H1 (cell line): ENCODE measurements around the gene ATP6V0A1. TPM values are rescaled to one million over a fixed set of nuclear protein-coding genes. Genes with fewer than 3 reads are reported as not detected.

Source experiments
- CTCF ChIA-PET: fragments of 300-600 bp; sonication (Branson Sonifier 250); formaldehyde crosslinking; loops from one replicate; lab custom pipeline; 2021; ENCODE audit not compliant: partially characterized antibody; lab: Charles Lee
- POLR2A ChIA-PET: fragments of 300-600 bp; sonication (Branson Sonifier 250); formaldehyde crosslinking; loops from one replicate; lab custom pipeline; 2021; ENCODE audit warnings: inconsistent platforms; ENCODE audit not compliant: partially characterized antibody; lab: Charles Lee
- DNase-seq, 2 experiments: peaks; one replicate each; pipeline versions ENCODE4 v3.0.0 to v3.0.0-alpha.2; 2010 to 2022; ENCODE audit warnings: low spot score in 2 of 2, low read depth in 1 of 2, mixed read lengths in 1 of 2
- FAIRE-seq: peaks from 2 replicates; lab custom pipeline; 2011; peaks lifted over from hg19 to GRCh38; lab: Jason Lieb, UNC
- H2AFZ ChIP-seq: 2 replicates; pipeline ENCODE4 v1.8.1; 2012; ENCODE audit warnings: low read length, inconsistent platforms
- H2AK5ac ChIP-seq: 2 replicates; pipeline ENCODE4 v1.6.1; 2013; ENCODE audit warnings: low read depth, low read length
- H2BK120ac ChIP-seq: replicated peaks from 2 replicates; pipeline ENCODE3; 2013; ENCODE audit warnings: low read depth, low read length, inconsistent platforms
- H2BK12ac ChIP-seq: 2 replicates; pipeline ENCODE4 v1.6.1; 2013; ENCODE audit warnings: low read depth, low read length
- H2BK15ac ChIP-seq: 2 replicates; pipeline ENCODE4 v1.6.1; 2013; ENCODE audit warnings: low read length
- H2BK20ac ChIP-seq: 2 replicates; pipeline ENCODE4 v1.6.1; 2013; ENCODE audit warnings: low read length
- H2BK5ac ChIP-seq: 2 replicates; pipeline ENCODE4 v1.6.1; 2013; ENCODE audit warnings: low read depth, low read length
- H3K14ac ChIP-seq: 2 replicates; pipeline ENCODE4 v1.6.1; 2013; ENCODE audit warnings: inconsistent platforms; ENCODE audit not compliant: insufficient read length
- H3K18ac ChIP-seq: 2 replicates; pipeline ENCODE4 v1.6.1; 2013; ENCODE audit warnings: low read length; ENCODE audit errors: extremely low read depth
- H3K23ac ChIP-seq: 2 replicates; pipeline ENCODE4 v1.6.1; 2013; ENCODE audit warnings: inconsistent platforms; ENCODE audit not compliant: insufficient read length
- H3K23me2 ChIP-seq: 2 replicates; pipeline ENCODE4 v1.6.1; 2013; ENCODE audit warnings: low read depth, low read length
- H3K27ac ChIP-seq: 2 replicates; pipeline ENCODE4 v1.6.1; 2011; ENCODE audit warnings: low read depth, low read length, inconsistent platforms
- H3K27me3 ChIP-seq, 4 experiments: replicated peaks in 1 of 4; 1 replicate in 1 of 4; 2 replicates in 3 of 4; pipeline versions ENCODE4 v1.6.1 to v1.8.1; 2011 to 2013; ENCODE audit warnings: low read length in 3 of 4, mild to moderate bottlenecking in 3 of 4, inconsistent platforms in 2 of 4, mixed read lengths in 2 of 4, moderate library complexity in 1 of 4; ENCODE audit not compliant: control insufficient read depth in 3 of 4, insufficient read depth in 3 of 4; ENCODE audit errors: extremely low read depth in 1 of 4
- H3K36me3 ChIP-seq, 4 experiments: 2 replicates each; pipeline versions ENCODE4 v1.6.1 to v1.8.1; 2011 to 2013; ENCODE audit warnings: mild to moderate bottlenecking in 4 of 4, low read length in 3 of 4, moderate library complexity in 2 of 4, control low read depth in 1 of 4, inconsistent platforms in 1 of 4; ENCODE audit not compliant: insufficient read depth in 4 of 4, control insufficient read depth in 2 of 4
- H3K4ac ChIP-seq: replicated peaks from 2 replicates; pipeline ENCODE3; 2013; ENCODE audit warnings: low read length, low read depth, mixed read lengths, inconsistent platforms; ENCODE audit not compliant: insufficient read length
- H3K4me1 ChIP-seq, 4 experiments: replicated peaks in 1 of 4; 1 replicate in 1 of 4; 2 replicates in 3 of 4; pipeline versions ENCODE4 v1.6.1 to v1.8.1; 2011 to 2013; ENCODE audit warnings: low read length in 3 of 4, inconsistent platforms in 2 of 4, mixed read lengths in 1 of 4; ENCODE audit not compliant: insufficient read depth in 4 of 4, control insufficient read depth in 3 of 4
- H3K4me2 ChIP-seq, 2 experiments: 2 replicates each; pipeline versions ENCODE4 v1.6.1 to v1.8.1; 2011 to 2013; ENCODE audit warnings: low read depth in 2 of 2, low read length in 2 of 2, control low read depth in 1 of 2, inconsistent platforms in 1 of 2, mild to moderate bottlenecking in 1 of 2; ENCODE audit not compliant: insufficient read depth in 1 of 2
- H3K4me3 ChIP-seq, 4 experiments: fragments of 200-600, 300-600 bp in 1 of 4; sonication (generic), shearing (Covaris generic), sonication (Bioruptor Twin) in 1 of 4; 2 replicates each; pipeline versions ENCODE4 v1.5.1 to v1.8.1; 2011 to 2016; ENCODE audit warnings: low read length in 4 of 4, low read depth in 3 of 4, control low read depth in 2 of 4, inconsistent platforms in 2 of 4, mild to moderate bottlenecking in 2 of 4, mixed read lengths in 1 of 4, moderate library complexity in 1 of 4; ENCODE audit not compliant: insufficient read depth in 2 of 4; ENCODE audit errors: extremely low read depth in 1 of 4
- H3K56ac ChIP-seq: replicated peaks from 2 replicates; pipeline ENCODE3; 2013; ENCODE audit warnings: low read depth, mild to moderate bottlenecking, mixed read lengths, low read length, inconsistent platforms; ENCODE audit not compliant: insufficient read length
- H3K79me1 ChIP-seq: 2 replicates; pipeline ENCODE4 v1.6.1; 2013; ENCODE audit warnings: low read depth, low read length, control low read depth
- H3K79me2 ChIP-seq, 2 experiments: 2 replicates each; pipeline versions ENCODE4 v1.6.1 to v1.8.1; 2012 to 2013; ENCODE audit warnings: low read length in 2 of 2, mild to moderate bottlenecking in 2 of 2, inconsistent platforms in 1 of 2; ENCODE audit not compliant: insufficient read depth in 2 of 2, control insufficient read depth in 1 of 2
- H3K9ac ChIP-seq, 4 experiments: replicated peaks in 1 of 4; 1 replicate in 1 of 4; 2 replicates in 3 of 4; pipeline versions ENCODE4 v1.6.1 to v1.8.1; 2011 to 2013; ENCODE audit warnings: low read depth in 3 of 4, low read length in 3 of 4, control low read depth in 2 of 4, mild to moderate bottlenecking in 2 of 4, moderate library complexity in 2 of 4, inconsistent platforms in 1 of 4; ENCODE audit errors: extremely low read depth in 1 of 4
- H3K9me3 ChIP-seq, 2 experiments: 2 replicates each; pipeline versions ENCODE4 v1.6.1 to v1.8.1; 2012 to 2013; ENCODE audit warnings: mild to moderate bottlenecking in 2 of 2, moderate library complexity in 2 of 2, control low read depth in 1 of 2, inconsistent platforms in 1 of 2, low read depth in 1 of 2, low read length in 1 of 2, mixed read lengths in 1 of 2; ENCODE audit not compliant: insufficient read depth in 2 of 2
- H4K20me1 ChIP-seq, 2 experiments: replicated peaks in 1 of 2; 2 replicates each; pipeline versions ENCODE3 to v1.8.1; 2011 to 2013; ENCODE audit warnings: inconsistent platforms in 2 of 2, low read length in 2 of 2, mild to moderate bottlenecking in 1 of 2; ENCODE audit not compliant: insufficient read depth in 2 of 2, control insufficient read depth in 1 of 2
- H4K5ac ChIP-seq: 2 replicates; pipeline ENCODE4 v1.6.1; 2013; ENCODE audit warnings: low read length, low read depth, mixed read lengths, inconsistent platforms; ENCODE audit not compliant: insufficient read length
- H4K8ac ChIP-seq: 2 replicates; pipeline ENCODE4 v1.8.0; 2013; ENCODE audit warnings: mild to moderate bottlenecking, moderate library complexity, low read length, inconsistent platforms; ENCODE audit not compliant: insufficient read depth; ENCODE audit errors: extremely low read depth
- H4K91ac ChIP-seq: replicated peaks from 2 replicates; pipeline ENCODE3; 2013; ENCODE audit warnings: low read length, mixed read lengths, inconsistent platforms; ENCODE audit not compliant: insufficient read length
- FOSL1 ChIP-seq: IDR thresholded peaks from 2 replicates; pipeline ENCODE4 v1.6.1; 2011; ENCODE audit warnings: mild to moderate bottlenecking, low read depth, low read length, moderate library complexity; ENCODE audit not compliant: insufficient read depth
- SRF ChIP-seq: IDR thresholded peaks from 2 replicates; pipeline ENCODE4 v1.6.1; 2011; ENCODE audit warnings: mild to moderate bottlenecking, low read depth, low read length, moderate library complexity
- SUZ12 ChIP-seq: fragments of 200-600 bp; sonication (generic); IDR thresholded peaks from 2 replicates; pipeline ENCODE4 v1.6.1; 2012; ENCODE audit warnings: mild to moderate bottlenecking, inconsistent platforms, low read length, moderate library complexity, mixed read lengths
- WGBS, 2 experiments: shearing (Covaris generic) in 1 of 2; methylation state at CpG; one replicate each; pipeline versions ENCODE4 v1.1.6 to v1.1.7; 2013 to 2015; ENCODE audit warnings: low lambda C conversion rate in 2 of 2, mixed read lengths in 2 of 2, inconsistent platforms in 1 of 2, low coverage in 1 of 2, missing lambda C conversion rate in 1 of 2; ENCODE audit not compliant: insufficient replicate concordance in 2 of 2, insufficient coverage in 1 of 2, insufficient read length in 1 of 2; ENCODE audit errors: extremely low coverage in 1 of 2, missing lambda C conversion rate in 1 of 2; 5-methylcytosine and 5-hydroxymethylcytosine counted together
- polyA plus RNA-seq, 7 experiments: library from polyadenylated mRNA; depleted of rRNA in 3 of 7; stranded (reverse) in 5 of 7; unstranded in 2 of 7; fragments of >200 nt in 5 of 7; fragments of 200-250 nt in 2 of 7; gene quantifications; 1 replicate in 5 of 7; 2 replicates in 1 of 7; 4 replicates in 1 of 7; pipeline versions ENCODE4 v1.2.1 to v1.2.3, GENCODE V29; 2011 to 2013; ENCODE audit warnings: missing spikeins in 2 of 7, mixed read lengths in 2 of 7
- total RNA-seq: library from RNA; stranded (reverse); fragmentation: NEBNext Ultra II Directional; extraction: Animal tissue kit (Norgen Biotek cat#: 25700); gene quantifications from 2 replicates; pipeline ENCODE4 v1.2.1, GENCODE V29; 2021

Gene ATP6V0A1
- total and polyA plus RNA-seq, 2 of the 8 experiments (the other 6 are each of a cell fraction or from before 2014, with no cell fraction given) = 55.3 to 63.4 TPM

GRCh38 chr17:42560246-42560645, 101.6 kb downstream of the ATP6V0A1 start:
- Histone ChIP-seq H4K8ac (no peak overlapping the region), H2AK5ac (no peak overlapping the region), H3K4me3 (no peak overlapping the region), H3K27me3 (no peaks in the 10 kb centered on the region; a peak in 1 of 7 replicates), H2AFZ (no peak overlapping the region), H3K79me1 (peaks cover 14% of the 10 kb centered on the region), H4K91ac (no peak overlapping the region), H4K5ac (no peak overlapping the region), H3K56ac (no peak overlapping the region), H3K4ac (no peak overlapping the region), H3K14ac (no peak overlapping the region), H3K23me2 (peaks cover 7% of the 10 kb centered on the region), H3K4me1 (peaks cover 0 to 14% (median 7%) of the 10 kb centered on the region in 4 experiments; a peak in 6 of 7 replicates), H2BK20ac (no peak overlapping the region), H2BK15ac (0 out of 2 replicates have a peak overlapping the region, but pooled peaks have one; percentile 5), H2BK5ac (no peak overlapping the region), H3K79me2 (peaks cover 9 to 17% of the 10 kb centered on the region in 2 experiments; a peak in 3 of 4 replicates), H2BK12ac (no peak overlapping the region), H3K9ac (no peak overlapping the region), H3K9me3 (no peaks in the 10 kb centered on the region), H3K23ac (no peak overlapping the region), H3K36me3 (peaks cover 3 to 8% (median 7%) of the 10 kb centered on the region in 4 experiments; a peak in 6 of 8 replicates), H4K20me1 (peaks cover 0 to 1% of the 10 kb centered on the region in 2 experiments), H3K4me2 (no peak overlapping the region), H2BK120ac (no peak overlapping the region), H3K27ac (no peak overlapping the region), H3K18ac (no peak overlapping the region)
- CTCF ChIA-PET = interaction anchor here (1.2 kb wide), 1 partner anchor 15 kb away, joined by 3 read pairs; no protein-coding TSS in a partner anchor
- 88% methylated on average over 3 of the region's 3 CpGs; no CpG with 5 or more reads in 1 of the 2 experiments for WGBS, 2 experiments
- no peak for DNase-seq
- POLR2A ChIA-PET = no interaction called here
- no peak for FAIRE-seq
- TF ChIP-seq SUZ12 = no peak
- no peak for TF ChIP-seq FOSL1
- TF ChIP-seq SRF = no peak
